CD4-positive, CD25-positive, alpha-beta regulatory T cell (primary cell): ENCODE data around the gene MYH14. TPM values are rescaled to one million over a fixed set of nuclear protein-coding genes. Genes with fewer than 3 reads are reported as not detected.

Experiments used
- ATAC-seq, 2 donors: fragments of 150-1000 bp; cut with Tn5 transposase; one replicate each; pipeline ENCODE4 v1.10.0; 2021; ENCODE audit warnings: low read depth in 2 of 2, moderate number of reproducible peaks in 2 of 2, moderate library complexity in 1 of 2
- DNase-seq, 3 donors: peaks; one replicate each; pipeline versions ENCODE4 v3.0.0 to v3.0.0-alpha.2; 2012 to 2022; ENCODE audit warnings: mixed read lengths in 1 of 3
- H3K27ac ChIP-seq: one replicate; pipeline ENCODE4 v1.7.0; 2013; ENCODE audit warnings: mild to moderate bottlenecking, low read length; ENCODE audit not compliant: insufficient read depth, poor library complexity, severe bottlenecking
- H3K27me3 ChIP-seq: one replicate; pipeline ENCODE4 v1.7.0; 2013; ENCODE audit warnings: low read length; ENCODE audit not compliant: control insufficient read depth, insufficient read depth
- H3K36me3 ChIP-seq: one replicate; pipeline ENCODE4 v1.7.0; 2013; ENCODE audit warnings: mild to moderate bottlenecking, low read length, moderate library complexity; ENCODE audit not compliant: control insufficient read depth, insufficient read depth
- H3K4me1 ChIP-seq: 2 replicates; pipeline ENCODE4 v1.7.0; 2013; ENCODE audit warnings: mild to moderate bottlenecking, low read length; ENCODE audit not compliant: insufficient read depth, control insufficient read depth, poor library complexity, severe bottlenecking
- H3K4me3 ChIP-seq: one replicate; pipeline ENCODE4 v1.7.0; 2013; ENCODE audit warnings: low read depth, mild to moderate bottlenecking, low read length, moderate library complexity
- H3K9me3 ChIP-seq, 2 experiments: 1 replicate in 1 of 2; 2 replicates in 1 of 2; pipeline ENCODE4 v1.7.0; 2013; ENCODE audit warnings: low read length in 2 of 2, mild to moderate bottlenecking in 1 of 2, moderate library complexity in 1 of 2; ENCODE audit not compliant: control insufficient read depth in 2 of 2
- H3K27ac Mint-ChIP-seq, 3 donors: one replicate each; pipeline ENCODE4 v1.8.0; 2020 to 2022; ENCODE audit warnings: mild to moderate bottlenecking in 3 of 3, mixed read lengths in 3 of 3, moderate library complexity in 2 of 3
- H3K27me3 Mint-ChIP-seq: one replicate; pipeline ENCODE4 v1.8.0; 2022; ENCODE audit warnings: mild to moderate bottlenecking, mixed read lengths
- H3K36me3 Mint-ChIP-seq: one replicate; pipeline ENCODE4 v1.8.0; 2020; ENCODE audit warnings: mixed read lengths
- H3K4me1 Mint-ChIP-seq, 4 donors: one replicate each; pipeline ENCODE4 v1.8.0; 2020 to 2022; ENCODE audit warnings: mixed read lengths in 4 of 4, mild to moderate bottlenecking in 1 of 4
- H3K4me3 Mint-ChIP-seq, 4 donors: one replicate each; pipeline ENCODE4 v1.8.0; 2020 to 2022; ENCODE audit warnings: mild to moderate bottlenecking in 4 of 4, mixed read lengths in 4 of 4, moderate library complexity in 3 of 4
- H3K9me3 Mint-ChIP-seq, 7 donors: one replicate each; pipeline ENCODE4 v1.8.0; 2020 to 2022; ENCODE audit warnings: mixed read lengths in 7 of 7, mild to moderate bottlenecking in 3 of 7, moderate library complexity in 2 of 7
- polyA plus RNA-seq, 4 donors: library from polyadenylated mRNA; unstranded; fragments of 300-500 nt; fragmentation: Illumina TruSeq; gene quantifications; one replicate each; pipeline ENCODE4 v1.2.3, GENCODE V29; 2021
- total RNA-seq: library from RNA; stranded (reverse); gene quantifications from one replicate; pipeline ENCODE4 v1.2.3, GENCODE V29; 2022

The MYH14 gene
- total and polyA plus RNA-seq, 5 donors from 2014 or later, result not detected

- no peak overlapping the region for H3K27ac ChIP-seq
- Mint-ChIP-seq H3K4me1 (peaks cover 0 to 5% (median 0%) of the 10 kb centered on the region in 4 donors), H3K9me3 (peaks cover 0 to 6% (median 2%) of the 10 kb centered on the region in 7 donors), H3K36me3 (no peaks in the 10 kb centered on the region), H3K27ac (no peak overlapping the region), H3K4me3 (no peak overlapping the region), H3K27me3 (peaks cover 15% of the 10 kb centered on the region)
- no peak overlapping the region for H3K4me3 ChIP-seq
- no peaks in the 10 kb centered on the region for H3K36me3 ChIP-seq
- DNase-seq, result no peak
- peaks cover 0 to 1% of the 10 kb centered on the region in 2 experiments for H3K9me3 ChIP-seq
- peaks cover 2% of the 10 kb centered on the region for H3K27me3 ChIP-seq
- no peaks in the 10 kb centered on the region for H3K4me1 ChIP-seq
- no peak for ATAC-seq
Measured at GRCh38 chr19:50178859-50179537, 24.4 kb upstream of the MYH14 start.

- DNase-seq (no peak), ATAC-seq (no peak)
- Mint-ChIP-seq H3K36me3 (no peaks in the 10 kb centered on the region), H3K4me3 (no peak overlapping the region), H3K27ac (no peak overlapping the region), H3K9me3 (peaks cover 0 to 6% (median 2%) of the 10 kb centered on the region in 7 donors), H3K27me3 (peaks cover 15% of the 10 kb centered on the region), H3K4me1 (no peaks in the 10 kb centered on the region)
- Histone ChIP-seq H3K9me3 (peaks cover 0 to 1% of the 10 kb centered on the region in 2 experiments), H3K27me3 (peaks cover 2% of the 10 kb centered on the region), H3K4me3 (no peak overlapping the region), H3K36me3 (no peaks in the 10 kb centered on the region), H3K27ac (no peak overlapping the region), H3K4me1 (no peaks in the 10 kb centered on the region)
Measured at GRCh38 chr19:50181121-50181520, 22.3 kb upstream of the MYH14 start.

GRCh38 chr19:50184196-50184595 lies 19.2 kb upstream of the MYH14 start:
- ATAC-seq (no peak), DNase-seq (no peak)
- Histone ChIP-seq H3K27me3 (peaks cover 2% of the 10 kb centered on the region), H3K9me3 (peaks cover 0 to 1% of the 10 kb centered on the region in 2 experiments), H3K4me1 (no peaks in the 10 kb centered on the region), H3K4me3 (no peak overlapping the region), H3K27ac (no peak overlapping the region), H3K36me3 (no peaks in the 10 kb centered on the region)
- H3K27ac Mint-ChIP-seq, result no peak overlapping the region
- no peaks in the 10 kb centered on the region for H3K36me3 Mint-ChIP-seq
- no peak overlapping the region for H3K4me3 Mint-ChIP-seq
- H3K9me3 Mint-ChIP-seq, result peaks cover 0 to 7% (median 2%) of the 10 kb centered on the region in 7 donors
- H3K27me3 Mint-ChIP-seq, result peaks cover 10% of the 10 kb centered on the region
- no peaks in the 10 kb centered on the region for H3K4me1 Mint-ChIP-seq

- H3K27ac ChIP-seq, result no peak overlapping the region
Measured at GRCh38 chr19:50187937-50188336, 15.5 kb upstream of the MYH14 start.

GRCh38 chr19:50189331-50189730 lies 14.1 kb upstream of the MYH14 start:
- H3K27ac Mint-ChIP-seq, result no peak overlapping the region
- no peak overlapping the region for H3K27ac ChIP-seq
- H3K4me3 Mint-ChIP-seq, result no peak overlapping the region

More at GRCh38 chr19:50187937-50188336, 15.5 kb upstream of the MYH14 start:
- Histone ChIP-seq H3K4me1 (no peaks in the 10 kb centered on the region), H3K9me3 (no peaks in the 10 kb centered on the region), H3K27me3 (no peaks in the 10 kb centered on the region), H3K36me3 (no peaks in the 10 kb centered on the region), H3K4me3 (no peak overlapping the region)
- no peak overlapping the region for H3K27ac Mint-ChIP-seq
- no peak overlapping the region for H3K4me3 Mint-ChIP-seq
- no peak for DNase-seq
- H3K9me3 Mint-ChIP-seq, result peaks cover 0 to 3% (median 0%) of the 10 kb centered on the region in 7 donors
- peaks cover 0 to 2% (median 0%) of the 10 kb centered on the region in 4 donors for H3K4me1 Mint-ChIP-seq
- H3K36me3 Mint-ChIP-seq, result peaks cover 5% of the 10 kb centered on the region
- no peak for ATAC-seq
- H3K27me3 Mint-ChIP-seq, result peaks cover 13% of the 10 kb centered on the region

GRCh38 chr19:50190439-50190891 lies 13.0 kb upstream of the MYH14 start:
- Histone ChIP-seq H3K27me3 (no peaks in the 10 kb centered on the region), H3K4me1 (no peaks in the 10 kb centered on the region), H3K36me3 (no peaks in the 10 kb centered on the region), H3K9me3 (no peaks in the 10 kb centered on the region), H3K27ac (no peak overlapping the region), H3K4me3 (no peak overlapping the region)
- Mint-ChIP-seq H3K9me3 (peaks cover 0 to 5% (median 0%) of the 10 kb centered on the region in 7 donors), H3K27me3 (peaks cover 13% of the 10 kb centered on the region), H3K36me3 (peaks cover 5% of the 10 kb centered on the region), H3K4me1 (peaks cover 0 to 2% (median 0%) of the 10 kb centered on the region in 4 donors), H3K27ac (no peak overlapping the region), H3K4me3 (no peak overlapping the region)
- DNase-seq (no peak), ATAC-seq (no peak)

More at GRCh38 chr19:50189331-50189730, 14.1 kb upstream of the MYH14 start:
- H3K4me3 ChIP-seq, result no peak overlapping the region
- H3K4me1 Mint-ChIP-seq, result peaks cover 0 to 2% (median 0%) of the 10 kb centered on the region in 4 donors
- no peaks in the 10 kb centered on the region for H3K9me3 ChIP-seq
- H3K36me3 Mint-ChIP-seq, result peaks cover 5% of the 10 kb centered on the region
- ATAC-seq (no peak), DNase-seq (no peak)
- H3K4me1 ChIP-seq, result no peaks in the 10 kb centered on the region
- H3K27me3 ChIP-seq, result no peaks in the 10 kb centered on the region
- H3K9me3 Mint-ChIP-seq, result peaks cover 0 to 5% (median 0%) of the 10 kb centered on the region in 7 donors
- H3K27me3 Mint-ChIP-seq, result peaks cover 13% of the 10 kb centered on the region
- H3K36me3 ChIP-seq, result no peaks in the 10 kb centered on the region

GRCh38 chr19:50191216-50191615 lies 12.2 kb upstream of the MYH14 start:
- ATAC-seq, result no peak
- no peak overlapping the region for H3K4me3 ChIP-seq
- H3K36me3 ChIP-seq, result no peaks in the 10 kb centered on the region
- no peaks in the 10 kb centered on the region for H3K9me3 ChIP-seq
- H3K4me1 Mint-ChIP-seq, result peaks cover 0 to 2% (median 0%) of the 10 kb centered on the region in 4 donors
- H3K9me3 Mint-ChIP-seq, result peaks cover 0 to 6% (median 0%) of the 10 kb centered on the region in 7 donors
- peaks cover 13% of the 10 kb centered on the region for H3K27me3 Mint-ChIP-seq
- H3K4me3 Mint-ChIP-seq, result no peak overlapping the region
- H3K27me3 ChIP-seq, result no peaks in the 10 kb centered on the region
- H3K4me1 ChIP-seq, result no peaks in the 10 kb centered on the region
- no peak for DNase-seq
- no peak overlapping the region for H3K27ac ChIP-seq
- no peak overlapping the region for H3K27ac Mint-ChIP-seq
- H3K36me3 Mint-ChIP-seq, result peaks cover 5% of the 10 kb centered on the region
